ENCODE results near the gene ADA.

Gene ADA

DNA sequence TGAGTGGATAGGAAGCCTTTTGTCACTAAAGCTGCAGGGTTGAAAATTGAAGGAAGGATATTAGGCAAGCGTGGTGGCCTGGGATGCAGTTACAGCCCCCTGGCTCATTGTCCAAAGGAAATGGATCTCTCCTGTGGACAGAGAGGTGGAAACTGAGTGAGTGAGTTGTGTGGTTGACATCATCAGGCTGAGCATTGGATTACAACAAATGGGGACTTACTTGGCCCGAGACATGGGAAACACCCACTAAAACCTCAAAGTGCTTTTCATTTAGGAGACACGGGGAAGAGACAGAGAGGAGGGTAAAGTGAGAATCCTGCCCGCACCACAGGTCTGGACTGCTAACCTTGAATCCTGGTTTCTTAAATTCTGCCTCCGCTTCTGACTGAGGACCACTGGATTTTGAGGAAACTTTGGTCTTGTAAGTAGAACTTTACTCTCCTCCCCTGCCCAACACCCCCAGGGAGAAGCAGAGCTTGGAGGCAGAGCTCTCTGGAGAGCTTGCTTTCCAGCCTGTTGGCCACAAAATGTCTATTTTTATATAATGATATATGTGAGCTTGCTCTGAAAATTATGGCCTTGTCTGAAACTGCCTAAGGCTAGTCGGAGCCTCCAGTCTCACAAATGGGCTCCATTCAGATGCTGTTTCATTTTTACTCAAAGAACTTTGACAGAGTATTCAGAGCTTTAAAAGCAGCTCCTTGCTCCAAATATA is 69.0 kb downstream of the ADA start, which contains the start of gene PKIG:
Gene PKIG (plus strand): TSS at position 269 of the 715 bp plus-strand sequence. CDS start 31,978 bp downstream, outside the sequence.
- no peak for FAIRE-seq
- DNase-seq (ENCODE audit: low spot score), result no peak

DNA sequence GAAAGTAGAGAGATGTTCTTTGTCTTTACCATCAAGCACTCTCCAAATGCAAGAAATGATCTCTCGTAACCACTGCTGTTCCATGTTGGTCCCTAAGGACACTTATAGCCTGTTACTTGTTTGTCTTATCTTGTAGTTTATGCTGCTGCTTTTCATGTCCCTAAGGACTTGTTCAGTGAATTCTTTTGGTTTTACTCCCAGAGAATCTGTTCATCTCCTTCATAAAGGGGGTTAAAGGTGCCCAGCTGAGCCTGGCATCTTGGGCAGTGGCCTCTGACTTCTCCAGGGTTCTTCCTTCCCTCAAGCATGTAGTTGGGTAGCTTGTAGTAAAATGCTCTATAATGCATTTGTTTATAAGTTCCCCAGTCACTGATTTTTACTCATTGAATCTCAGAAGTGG is 70.0 kb downstream of the ADA start:
- DNase-seq (ENCODE audit: low spot score), result no peak
- FAIRE-seq, result no peak

DNA sequence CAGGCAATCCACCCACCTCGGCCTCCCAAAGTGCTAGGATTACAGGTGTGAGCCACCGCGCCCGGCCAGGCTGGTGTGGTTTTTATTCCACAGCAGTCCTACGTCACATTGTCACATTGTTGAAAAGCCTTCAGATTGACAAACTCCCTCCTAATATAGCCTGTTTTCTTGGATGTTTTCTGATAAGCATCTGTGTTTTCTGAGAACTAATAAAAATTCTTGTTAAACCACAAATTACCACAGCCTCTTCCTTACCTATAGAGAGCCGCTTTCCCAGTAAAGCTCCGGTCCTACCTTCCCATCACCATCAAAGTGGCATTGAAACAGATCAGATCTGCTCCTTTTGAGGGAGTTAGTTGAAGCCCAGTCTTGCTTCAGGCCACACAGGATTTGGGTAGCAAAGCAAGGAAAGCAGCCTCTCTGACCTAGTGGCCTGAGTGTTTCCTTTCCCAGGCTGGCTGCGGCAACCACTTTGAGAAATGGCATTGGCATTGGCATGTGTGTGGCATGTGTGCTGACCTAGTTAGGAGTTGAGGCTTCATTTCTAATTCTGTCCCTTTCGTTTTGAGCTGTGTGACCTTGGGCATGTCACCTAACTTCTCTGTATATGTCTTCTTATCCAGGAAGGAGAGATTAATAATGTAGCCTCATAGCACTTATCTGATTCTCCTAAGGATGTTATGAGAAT is 70.8 kb downstream of the ADA start:
- no peak for DNase-seq (ENCODE audit: low spot score)
- no peak for FAIRE-seq

DNA sequence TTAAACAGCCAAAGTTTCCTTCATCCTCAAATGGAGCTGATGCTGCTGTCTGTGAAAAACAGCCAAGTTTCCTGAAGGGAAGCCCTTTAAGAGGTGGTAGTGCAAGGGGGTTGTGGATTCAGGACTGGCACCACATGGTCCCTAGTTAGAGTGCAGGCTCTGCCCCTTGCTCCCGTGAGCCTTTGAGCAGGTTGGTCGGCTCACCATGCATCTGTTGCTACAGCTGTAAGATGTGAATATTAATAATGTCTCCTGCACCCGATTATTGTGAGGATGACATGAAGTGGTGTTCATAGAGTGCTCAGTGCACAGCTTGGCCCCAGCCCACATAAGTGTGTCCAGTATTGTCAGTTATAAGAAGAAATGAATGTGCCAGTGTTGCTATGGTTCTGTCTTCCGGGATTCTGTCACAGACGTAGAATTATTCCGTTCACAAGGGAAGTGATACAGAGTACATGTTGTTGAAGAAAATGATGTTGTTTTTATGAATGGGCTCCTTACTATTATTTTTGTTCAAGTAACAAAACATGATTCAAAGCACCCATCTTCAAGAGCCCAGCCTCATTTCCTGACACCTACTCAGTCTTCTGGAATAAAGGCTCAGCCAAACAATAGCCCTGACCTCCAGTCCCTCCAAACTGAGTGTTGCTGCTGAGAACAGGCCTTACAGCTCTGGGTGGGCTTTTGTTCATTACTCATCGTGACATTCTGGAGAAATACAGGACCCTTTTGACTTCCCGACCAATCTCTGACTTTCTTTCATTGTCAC is 72.0 kb downstream of the ADA start:
- no peak for FAIRE-seq
- DNase-seq (ENCODE audit: low spot score), result no peak

DNA sequence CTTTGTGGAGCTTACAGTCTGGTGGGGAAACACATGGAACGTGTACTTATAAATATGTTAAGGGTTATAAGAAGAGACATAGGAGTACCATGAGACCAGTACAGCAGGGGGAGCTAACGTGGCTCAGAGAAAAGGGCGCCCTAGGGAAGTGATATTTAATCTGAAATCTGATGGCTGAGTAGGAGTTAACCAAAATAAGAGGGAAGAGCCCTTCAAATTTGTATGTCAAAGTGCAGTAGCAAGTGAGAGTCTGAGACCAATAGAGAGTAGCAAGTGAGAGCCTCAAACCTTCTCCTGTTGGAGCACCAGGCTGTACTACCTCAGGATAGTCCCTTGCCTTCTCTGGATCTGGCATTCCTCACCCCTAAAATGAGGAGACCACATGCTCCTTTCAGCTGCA is 75.2 kb downstream of the ADA start:
- DNase-seq (ENCODE audit: low spot score), result no peak
- FAIRE-seq, result no peak

DNA sequence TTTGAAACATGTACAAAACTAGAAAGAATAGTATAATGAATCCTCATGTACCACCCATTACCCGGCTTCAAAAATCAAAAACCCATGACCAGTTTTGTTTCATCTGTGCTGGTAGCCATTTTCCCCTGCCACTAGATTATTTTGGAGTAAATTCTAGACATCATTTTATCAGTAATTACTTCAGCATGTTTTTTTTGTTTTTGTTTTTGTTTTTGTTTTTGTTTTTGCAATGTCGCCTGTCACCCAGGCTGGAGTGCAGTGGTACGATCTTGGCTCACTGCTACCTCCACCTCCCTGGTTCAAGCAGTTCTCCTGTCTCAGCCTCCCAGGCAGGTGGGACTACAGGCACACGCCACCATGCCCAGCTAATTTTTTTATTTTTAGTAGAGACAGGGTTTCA is 77.1 kb downstream of the ADA start:
- DNase-seq (ENCODE audit: low spot score) (no peak), FAIRE-seq (no peak)

DNA sequence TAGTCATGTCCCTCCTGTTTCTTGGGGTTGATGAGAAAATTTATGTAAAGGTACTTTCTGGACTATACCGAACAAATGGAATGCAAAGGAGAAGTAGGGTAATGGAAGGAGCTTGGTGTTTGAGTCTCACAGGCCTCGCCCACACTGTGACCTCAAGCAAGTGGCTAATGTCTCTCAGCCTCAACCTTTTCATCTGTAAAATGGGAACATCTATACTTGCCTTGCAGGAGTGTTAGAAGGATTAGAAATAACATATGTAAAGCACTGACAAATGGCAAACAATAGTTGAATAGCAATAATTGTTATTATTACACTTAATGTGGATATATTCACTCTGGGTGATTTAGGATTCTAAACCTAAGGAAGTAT is 78.0 kb downstream of the ADA start:
- FAIRE-seq (no peak), DNase-seq (ENCODE audit: low spot score) (no peak)

DNA sequence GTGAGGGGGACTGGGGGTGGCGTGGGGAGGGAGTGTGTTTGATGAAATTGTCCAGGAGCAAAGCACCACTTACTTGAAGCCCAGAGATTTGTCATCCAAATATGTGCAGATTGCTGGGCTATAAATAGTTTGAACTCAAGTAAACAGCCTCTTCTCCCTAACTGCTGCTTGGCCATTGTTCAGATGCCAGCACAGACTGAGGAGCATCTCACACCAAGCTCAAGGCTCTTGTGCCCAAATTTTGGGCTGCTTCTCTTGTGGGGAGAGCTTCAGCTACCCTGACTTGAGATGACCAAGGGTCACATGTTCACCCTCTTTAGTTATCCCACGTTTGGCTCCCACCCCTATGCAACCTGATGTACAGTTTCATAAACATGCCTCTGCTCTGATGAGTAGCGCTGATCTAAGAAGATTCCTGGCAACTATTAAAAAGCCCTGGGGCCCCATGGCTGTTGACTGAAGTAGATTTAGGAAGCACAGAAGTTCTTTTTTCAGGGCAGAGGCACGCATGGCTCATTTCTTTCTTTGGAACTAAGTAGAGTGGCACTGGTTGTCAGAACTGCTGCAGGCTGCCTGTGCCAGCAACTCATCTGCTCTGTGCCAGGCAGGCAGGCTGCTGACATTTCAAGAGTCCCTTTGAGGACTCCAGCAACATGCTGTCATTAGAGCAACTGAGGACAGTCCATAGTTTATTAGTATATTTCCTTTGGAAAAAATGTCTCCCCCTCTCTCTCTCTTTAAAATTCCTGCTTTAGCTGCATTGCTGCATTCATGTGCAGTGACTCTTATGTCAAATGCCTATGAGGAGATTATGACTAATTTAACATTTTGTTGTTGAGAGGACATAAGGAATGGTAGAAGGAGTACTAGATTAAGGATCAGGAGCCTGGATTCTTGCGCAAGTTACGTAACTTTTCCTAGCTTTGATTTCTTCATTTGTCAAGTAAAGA is 78.7 kb downstream of the ADA start:
- DNase-seq (ENCODE audit: low spot score) (peak; percentile 87), FAIRE-seq (peak; percentile 61)

DNA sequence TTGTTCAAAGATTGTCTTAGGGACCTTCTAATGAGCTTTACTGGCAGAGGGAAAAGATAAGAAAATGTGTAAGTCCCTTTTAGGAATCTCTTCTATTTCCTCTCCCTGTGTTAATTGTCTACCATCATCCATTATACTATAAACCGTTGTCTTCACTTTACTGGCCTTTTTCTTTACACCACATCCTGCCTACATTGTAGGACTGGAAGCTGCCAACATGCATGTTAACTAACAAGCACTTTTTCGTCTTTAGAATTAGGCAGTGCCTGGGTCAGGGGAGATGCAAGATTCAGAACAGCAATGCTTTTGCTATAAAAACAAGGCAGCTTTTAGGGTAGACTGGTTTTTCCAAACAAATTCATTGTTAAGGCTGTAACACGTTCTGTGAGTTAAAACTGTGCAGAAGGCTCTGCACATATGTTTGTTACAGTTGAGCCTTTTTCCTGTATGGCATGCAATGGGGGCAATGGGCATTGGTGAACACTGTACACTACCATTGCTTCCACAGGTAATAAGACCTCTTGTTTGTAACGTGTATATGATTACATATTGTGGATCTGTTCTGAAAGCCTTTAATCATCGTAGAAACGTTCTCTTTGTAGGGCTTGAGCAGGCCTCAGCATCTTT is 80.0 kb downstream of the ADA start:
- FAIRE-seq, result no peak
- DNase-seq (ENCODE audit: low spot score), result no peak

DNA sequence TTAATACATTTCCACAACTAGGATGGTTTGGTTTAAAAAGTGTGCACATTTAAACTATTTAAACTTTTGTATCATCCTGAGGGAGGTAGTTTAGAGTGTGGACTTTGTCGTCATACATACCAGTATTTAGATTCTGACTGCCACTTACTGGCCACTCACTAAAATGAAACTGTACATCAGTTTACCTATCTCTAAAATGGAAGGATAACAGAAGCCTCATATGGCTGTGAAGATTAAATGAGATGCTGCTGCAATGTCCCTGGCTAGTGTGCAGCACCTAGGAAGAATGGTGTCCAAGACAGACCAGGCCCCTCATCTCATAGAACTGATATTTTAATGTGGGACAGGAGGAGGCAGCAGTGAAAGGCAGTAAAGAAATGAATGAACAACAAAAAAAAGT is 81.1 kb downstream of the ADA start:
- no peak for FAIRE-seq
- no peak for DNase-seq (ENCODE audit: low spot score)
